HepG2 (cell line): ENCODE data around the gene RPS6KB1. TPM values are rescaled to one million over a fixed set of nuclear protein-coding genes. Genes with fewer than 3 reads are reported as not detected.
A peak's percentile ranks its signal among the peaks of the same experiment; 100 is the strongest.
"Not testable (repeated sequence)": the region's sequence is repeated elsewhere in the genome, so short reads cannot be mapped to it uniquely, and the experiment has no call there.

Source experiments
- ATAC-seq: fragments of 200-7000 bp; cut with Tn5 transposase; 3 replicates; pipeline ENCODE4 v1.9.1; 2020; ENCODE audit warnings: mild to moderate bottlenecking, moderate library complexity
- BruUV-seq: library from RNA; stranded (reverse); fragments of 400-500 nt; replicated peaks from 2 replicates; lab custom pipeline; 2021; lab: Mats Ljungman, UMichigan
- CTCF ChIA-PET: fragments of 300-600 bp; formaldehyde crosslinking; extraction: SDS; loops from one replicate; lab custom pipeline; 2021; ENCODE audit warnings: low total read pairs, inconsistent platforms, low intra/inter-chr PET ratio; lab: Yijun Ruan, JAX
- POLR2A ChIA-PET: fragments of 350-600 bp; sonication (Branson Sonifier 250); formaldehyde crosslinking; loops from one replicate; lab custom pipeline; 2020; ENCODE audit warnings: antibody characterized with exemption, inconsistent platforms; lab: Yijun Ruan, JAX
- DNase-seq: peaks from one replicate; pipeline ENCODE4 v3.0.0-alpha.2; 2015; ENCODE audit warnings: low spot score
- FAIRE-seq: peaks from 3 replicates; lab custom pipeline; 2011; peaks lifted over from hg19 to GRCh38; lab: Jason Lieb, UNC
- H2AFZ ChIP-seq: one replicate; pipeline ENCODE4 v1.6.1; 2011; ENCODE audit warnings: low read length, inconsistent platforms
- H3K27ac ChIP-seq: fragments of 300-600 bp; 3 replicates; pipeline ENCODE4 v1.8.0; 2011; ENCODE audit warnings: mixed run types, mild to moderate bottlenecking, mixed read lengths, low read length, inconsistent platforms; ENCODE audit not compliant: insufficient read depth; ENCODE audit errors: extremely low read length
- H3K27me3 ChIP-seq, 2 experiments: fragments of 200-600 bp in 1 of 2; 2 replicates in 1 of 2; 3 replicates in 1 of 2; pipeline versions ENCODE4 v1.6.0 to v1.8.0; 2011; ENCODE audit warnings: low read length in 2 of 2, mild to moderate bottlenecking in 2 of 2, moderate library complexity in 2 of 2, inconsistent platforms in 1 of 2; ENCODE audit not compliant: insufficient read depth in 2 of 2, control insufficient read depth in 1 of 2
- H3K36me3 ChIP-seq, 2 experiments: fragments of 200-600 bp in 1 of 2; replicated peaks in 1 of 2; 2 replicates in 1 of 2; 3 replicates in 1 of 2; pipeline versions ENCODE4 v1.5.1 to v1.8.0; 2011; ENCODE audit warnings: low read length in 2 of 2, inconsistent platforms in 1 of 2; ENCODE audit not compliant: insufficient read depth in 2 of 2, control insufficient read depth in 1 of 2
- H3K4me1 ChIP-seq: 2 replicates; pipeline ENCODE4 v1.5.1; 2012; ENCODE audit warnings: low read length, inconsistent platforms; ENCODE audit not compliant: insufficient read depth
- H3K4me2 ChIP-seq: 2 replicates; pipeline ENCODE4 v1.6.0; 2011; ENCODE audit warnings: low read depth, low read length, inconsistent platforms
- H3K4me3 ChIP-seq, 3 experiments: fragments of 200-600 bp in 1 of 3; sonication (generic), shearing (Covaris generic) in 1 of 3; replicated peaks in 1 of 3; 2 replicates each; pipeline ENCODE4 v1.5.1; 2011 to 2016; ENCODE audit warnings: low read length in 3 of 3, inconsistent platforms in 2 of 3, low read depth in 2 of 3, mild to moderate bottlenecking in 2 of 3, control low read depth in 1 of 3, mixed read lengths in 1 of 3; ENCODE audit not compliant: insufficient read depth in 1 of 3
- H3K79me2 ChIP-seq: one replicate; pipeline ENCODE4 v1.6.1; 2011; ENCODE audit warnings: low read length, inconsistent platforms; ENCODE audit not compliant: insufficient read depth
- H3K9ac ChIP-seq: 2 replicates; pipeline ENCODE4 v1.6.0; 2011; ENCODE audit warnings: mild to moderate bottlenecking, low read depth, low read length, inconsistent platforms; ENCODE audit not compliant: insufficient read depth
- H3K9me3 ChIP-seq: 2 replicates; pipeline ENCODE4 v1.5.1; 2012; ENCODE audit warnings: mild to moderate bottlenecking, low read length
- H4K20me1 ChIP-seq: 2 replicates; pipeline ENCODE4 v1.6.0; 2011; ENCODE audit warnings: inconsistent platforms, mild to moderate bottlenecking, low read length, moderate library complexity; ENCODE audit not compliant: insufficient read depth
- CREM ChIP-seq, 2 experiments: sonication (generic) in 1 of 2; formaldehyde crosslinking in 1 of 2; IDR thresholded peaks; 2 replicates each; pipeline versions ENCODE4 v1.4.0 to v1.6.1; 2016 to 2020; ENCODE audit warnings: antibody characterized with exemption in 1 of 2, mild to moderate bottlenecking in 1 of 2, missing genetic modification reagents in 1 of 2
- REST ChIP-seq, 2 experiments: IDR thresholded peaks; 2 replicates each; pipeline ENCODE4 v1.6.1; 2011 to 2012; ENCODE audit warnings: low read length in 2 of 2, borderline replicate concordance in 1 of 2, low read depth in 1 of 2, mild to moderate bottlenecking in 1 of 2, moderate library complexity in 1 of 2
- ZBTB7B ChIP-seq: sonication (generic); formaldehyde crosslinking; IDR thresholded peaks from 2 replicates; pipeline ENCODE4 v1.4.0; 2020; ENCODE audit warnings: missing genetic modification reagents
- ZHX2 ChIP-seq, 2 experiments: sonication (generic) in 1 of 2; formaldehyde crosslinking in 1 of 2; IDR thresholded peaks; 2 replicates each; pipeline versions ENCODE4 v1.6.1 to v1.9.0; 2014 to 2022; ENCODE audit warnings: antibody characterized with exemption in 1 of 2, borderline replicate concordance in 1 of 2, inconsistent platforms in 1 of 2, low read depth in 1 of 2, missing genetic modification reagents in 1 of 2
- ZMYM4 ChIP-seq: sonication (generic); formaldehyde crosslinking; IDR thresholded peaks from 2 replicates; pipeline ENCODE4 v1.8.1; 2023; ENCODE audit warnings: mild to moderate bottlenecking, missing genetic modification reagents
- WGBS: methylation state at CpG from one replicate; pipeline ENCODE4 v1.1.6; 2017; ENCODE audit warnings: low lambda C conversion rate; 5-methylcytosine and 5-hydroxymethylcytosine counted together
- in situ Hi-C: cut with HindIII; loops from 2 replicates; pipeline ENCODE4 v1.10.0; 2017; ENCODE audit warnings: low pct_unique_long_range_greater_than_20kb; ENCODE audit not compliant: extremely low pct_ligation_motif_present
- intact Hi-C: fragments of 100-400 bp; cut with micrococcal nuclease; formaldehyde crosslinking; loops from one replicate; pipeline ENCODE4 v1.10.0; 2022; ENCODE audit not compliant: unreplicated experiment
- polyA plus RNA-seq, 8 experiments: library from polyadenylated mRNA; depleted of rRNA in 3 of 8; stranded (reverse) in 7 of 8; unstranded in 1 of 8; fragments of >200 nt; fragmentation: Illumina TruSeq in 4 of 8; extraction: Trizol in 4 of 8; gene quantifications; 2 replicates each; pipeline versions ENCODE4 v1.2.1 to v1.2.3, GENCODE V29; 2011 to 2016; ENCODE audit warnings: low read depth in 4 of 8, missing spikeins in 1 of 8, mixed read lengths in 1 of 8; ENCODE audit not compliant: insufficient read depth in 1 of 8
- total RNA-seq, 5 experiments: library from RNA; depleted of rRNA; stranded (reverse); fragments of >200 nt; fragmentation: Illumina TruSeq; extraction: Trizol; gene quantifications; 2 replicates each; pipeline ENCODE4 v1.2.3, GENCODE V29; 2016; ENCODE audit warnings: low read depth in 1 of 5

Gene RPS6KB1
- total and polyA plus RNA-seq, 2 of the 13 experiments (the other 11 are each of a cell fraction or from before 2014, with no cell fraction given), result 16.5 to 42.2 TPM

- H3K36me3 ChIP-seq; H4K20me1 ChIP-seq; in situ Hi-C loops; H3K27me3 ChIP-seq; BruUV-seq; H3K79me2 ChIP-seq; H3K9me3 ChIP-seq; H2AFZ ChIP-seq; TF ChIP-seq CREM (CRISPR knock-in tag; IDR thresholded peaks at IDR 0.05); ZHX2 (CRISPR knock-in tag; IDR thresholded peaks at IDR 0.05; ENCODE audit: borderline replicate concordance): not testable (repeated sequence)
- Histone ChIP-seq H3K27ac (peak overlapping the region; percentile 94), H3K4me1 (peaks cover 90% of the 10 kb centered on the region), H3K4me2 (peak overlapping the region; percentile 70), H3K9ac (peak overlapping the region; percentile 79), H3K4me3 (peak overlapping the region in 1 of 3 experiments; percentile 43; a peak in 3 of 6 replicates)
- FAIRE-seq (peak; percentile 46), DNase-seq (peak; percentile 77), ATAC-seq (peak; percentile 43)
- ChIA-PET POLR2A (interaction anchor here (0.7 to 2.0 kb wide), 12 partner anchors 15 to 235 kb away, joined by 3 to 18 read pairs (median 4); partner anchors contain the start of genes CLTC, PTRH2, RNFT1 and VMP1), CTCF (interaction anchor here (1.3 to 2.2 kb wide), 3 partner anchors 11 to 107 kb away, joined by 3 to 15 read pairs (median 7); no protein-coding TSS in a partner anchor)
- 37% methylated on average over 10 of the region's 10 CpGs for WGBS
- intact Hi-C loops, result loop anchor here (1.0 kb wide), 1 partner anchor 101 kb away; no protein-coding TSS in a partner anchor
- TF ChIP-seq REST (IDR thresholded peaks at IDR 0.05; ENCODE audit: borderline replicate concordance in 1 of 2, low read depth in 1 of 2, low read length in 2 of 2) (peak in 1 of 2 experiments; percentile 24; a peak in 1 of 4 replicates), ZBTB7B (CRISPR knock-in tag) (peak; percentile 90), ZMYM4 (peak; percentile 55), CREM (IDR thresholded peaks at IDR 0.05) (peak; percentile 31; the same call in 1 of the 2 replicates), ZHX2 (IDR thresholded peaks at IDR 0.05; ENCODE audit: low read depth) (0 out of 2 replicates have a peak, but pooled peaks have one; percentile 30)
These were observed 38.8 kb upstream of the RPS6KB1 start for GRCh38 chr17:59853919-59854729.
